Hepatocyte (in vitro differentiated cells): ENCODE data around the gene SIN3B. TPM values are rescaled to one million over a fixed set of nuclear protein-coding genes. Genes with fewer than 3 reads are reported as not detected.

Experiments used
- DNase-seq: peaks from one replicate; pipeline ENCODE4 v3.0.0-alpha.2; 2016; ENCODE audit warnings: low spot score
- H2AFZ ChIP-seq: fragments of 200-600 bp; sonication (generic); 2 replicates; pipeline ENCODE4 v1.6.0; 2016; ENCODE audit warnings: antibody characterized with exemption, mild to moderate bottlenecking
- H3K27ac ChIP-seq: fragments of 200-600 bp; sonication (generic); 2 replicates; pipeline ENCODE4 v1.5.1; 2016; ENCODE audit warnings: mild to moderate bottlenecking
- H3K27me3 ChIP-seq: fragments of 200-600 bp; sonication (generic); 2 replicates; pipeline ENCODE4 v1.6.1; 2016
- H3K36me3 ChIP-seq: fragments of 200-600 bp; sonication (generic); replicated peaks from 2 replicates; pipeline ENCODE4 v1.5.1; 2016; ENCODE audit warnings: low read depth; ENCODE audit not compliant: insufficient read depth
- H3K4me1 ChIP-seq: fragments of 200-600 bp; sonication (generic); 2 replicates; pipeline ENCODE4 v1.5.1; 2016; ENCODE audit warnings: mild to moderate bottlenecking, moderate library complexity; ENCODE audit not compliant: insufficient read depth
- H3K4me2 ChIP-seq: fragments of 200-600 bp; sonication (generic); 2 replicates; pipeline ENCODE4 v1.6.0; 2016
- H3K4me3 ChIP-seq: fragments of 200-600 bp; sonication (generic); 2 replicates; pipeline ENCODE4 v1.5.1; 2016; ENCODE audit warnings: mild to moderate bottlenecking
- H3K79me2 ChIP-seq: fragments of 200-600 bp; sonication (generic); 2 replicates; pipeline ENCODE4 v1.6.0; 2017; ENCODE audit warnings: mild to moderate bottlenecking
- H3K9me2 ChIP-seq: fragments of 200-600 bp; sonication (generic); replicated peaks from 2 replicates; pipeline ENCODE4 v1.6.0; 2017; ENCODE audit warnings: mild to moderate bottlenecking; ENCODE audit not compliant: insufficient read depth
- H3K9me3 ChIP-seq: fragments of 200-600 bp; sonication (generic); 2 replicates; pipeline ENCODE4 v1.5.1; 2016; ENCODE audit warnings: low read depth, mild to moderate bottlenecking
- H4K20me1 ChIP-seq: fragments of 200-600 bp; sonication (generic); 2 replicates; pipeline ENCODE4 v1.6.0; 2016; ENCODE audit warnings: mild to moderate bottlenecking; ENCODE audit not compliant: insufficient read depth, poor library complexity, severe bottlenecking
- CTCF ChIP-seq: fragments of 200-600 bp; sonication (generic); IDR thresholded peaks from 2 replicates; pipeline ENCODE4 v1.5.1; 2016; ENCODE audit warnings: antibody characterized with exemption, mild to moderate bottlenecking; ENCODE audit not compliant: poor library complexity
- EZH2 ChIP-seq: fragments of 200-600 bp; sonication (generic); IDR thresholded peaks from 2 replicates; pipeline ENCODE4 v1.6.1; 2016; ENCODE audit warnings: antibody characterized with exemption, mild to moderate bottlenecking, borderline replicate concordance
- EZH2phosphoT487 ChIP-seq: fragments of 200-600 bp; sonication (generic); IDR thresholded peaks from one replicate; pipeline ENCODE4 v1.6.1; 2018; ENCODE audit warnings: antibody characterized with exemption, mild to moderate bottlenecking, low read depth, moderate library complexity; ENCODE audit not compliant: unreplicated experiment, severe bottlenecking
- WGBS: methylation state at CpG from one replicate; pipeline ENCODE4 v1.1.6; 2016; ENCODE audit warnings: low lambda C conversion rate; ENCODE audit errors: missing lambda C conversion rate; 5-methylcytosine and 5-hydroxymethylcytosine counted together
- polyA plus RNA-seq: library from polyadenylated mRNA; unstranded; fragments of >200 nt; fragmentation: Nextera tagmentation; extraction: Ambion mirVana; gene quantifications from 2 replicates; pipeline ENCODE4 v1.2.1, GENCODE V29; 2016
- total RNA-seq: library from RNA; depleted of rRNA; stranded (reverse); fragments of >200 nt; gene quantifications from 2 replicates; pipeline ENCODE4 v1.2.3, GENCODE V29; 2014

SIN3B gene
- total RNA-seq (17.9 and 21.9 TPM in 2 replicates), polyA plus RNA-seq (17.0 and 30.1 TPM in 2 replicates)

- Histone ChIP-seq H3K4me1 (peaks cover 10% of the 10 kb centered on the region), H3K36me3 (no peaks in the 10 kb centered on the region), H3K4me3 (peak within 1 kb of the TSS; percentile 35), H3K9me2 (no peaks in the 10 kb centered on the region), H4K20me1 (no peaks in the 10 kb centered on the region), H3K9me3 (no peaks in the 10 kb centered on the region), H3K79me2 (peaks cover 24% of the 10 kb centered on the region), H2AFZ (peak within 1 kb of the TSS; percentile 71), H3K27me3 (no peaks in the 10 kb centered on the region), H3K27ac (peak within 1 kb of the TSS; percentile 31), H3K4me2 (peak within 1 kb of the TSS; percentile 96)
- DNase-seq: peak; percentile 94
- WGBS: 6% methylated on average over 16 of the region's 63 CpGs
- TF ChIP-seq EZH2phosphoT487: no peak
- TF ChIP-seq EZH2: no peak
- TF ChIP-seq CTCF: no peak
These were observed at the start of gene SIN3B for GRCh38 chr19:16829010-16829821. Gene SIN3B (plus strand): TSS chr19:16829398. CDS start chr19:16829421, 23 bp downstream.

GRCh38 chr19:16779539-16780163 lies 49.5 kb upstream of the SIN3B start:
- H3K79me2 ChIP-seq: no peaks in the 10 kb centered on the region
- no peaks in the 10 kb centered on the region for H3K4me1 ChIP-seq
- no peaks in the 10 kb centered on the region for H3K9me3 ChIP-seq
- no peak for TF ChIP-seq EZH2
- TF ChIP-seq CTCF: no peak
- TF ChIP-seq EZH2phosphoT487: no peak
- no peaks in the 10 kb centered on the region for H3K36me3 ChIP-seq
- H3K9me2 ChIP-seq: no peaks in the 10 kb centered on the region
- H3K27ac ChIP-seq: no peak overlapping the region
- H4K20me1 ChIP-seq: no peaks in the 10 kb centered on the region
- no peak for DNase-seq
- no peak overlapping the region for H3K4me2 ChIP-seq
- H3K27me3 ChIP-seq: peaks cover 5% of the 10 kb centered on the region
- 71% methylated on average over 3 of the region's 3 CpGs for WGBS
- no peak overlapping the region for H3K4me3 ChIP-seq
- H2AFZ ChIP-seq: no peak overlapping the region

GRCh38 chr19:16782719-16783118 lies 46.5 kb upstream of the SIN3B start:
- H4K20me1 ChIP-seq: no peaks in the 10 kb centered on the region
- H3K27me3 ChIP-seq: no peaks in the 10 kb centered on the region
- H3K79me2 ChIP-seq: no peaks in the 10 kb centered on the region
- DNase-seq: no peak
- no peaks in the 10 kb centered on the region for H3K4me1 ChIP-seq
- no peaks in the 10 kb centered on the region for H3K36me3 ChIP-seq
- TF ChIP-seq CTCF (no peak), EZH2 (no peak)
- H3K27ac ChIP-seq: no peak overlapping the region
- no peak overlapping the region for H2AFZ ChIP-seq
- 69% methylated on average over 1 of the region's 1 CpG for whole genome bisulfite sequencing
- H3K9me3 ChIP-seq: no peaks in the 10 kb centered on the region
- H3K4me3 ChIP-seq: no peak overlapping the region
- H3K4me2 ChIP-seq: no peak overlapping the region
- no peaks in the 10 kb centered on the region for H3K9me2 ChIP-seq
